GM10266 (cell line): ENCODE data around the gene GSTA2.

Experiments used
- DNase-seq: peaks from one replicate; pipeline ENCODE4 v3.0.0; 2012; ENCODE audit errors: extremely low spot score
- CTCF ChIP-seq: IDR thresholded peaks from 2 replicates; pipeline ENCODE4 v1.5.1; 2012; ENCODE audit warnings: mild to moderate bottlenecking, low read depth; ENCODE audit not compliant: control insufficient read depth, insufficient read depth; ENCODE audit errors: missing control alignments

GSTA2 gene

DNA sequence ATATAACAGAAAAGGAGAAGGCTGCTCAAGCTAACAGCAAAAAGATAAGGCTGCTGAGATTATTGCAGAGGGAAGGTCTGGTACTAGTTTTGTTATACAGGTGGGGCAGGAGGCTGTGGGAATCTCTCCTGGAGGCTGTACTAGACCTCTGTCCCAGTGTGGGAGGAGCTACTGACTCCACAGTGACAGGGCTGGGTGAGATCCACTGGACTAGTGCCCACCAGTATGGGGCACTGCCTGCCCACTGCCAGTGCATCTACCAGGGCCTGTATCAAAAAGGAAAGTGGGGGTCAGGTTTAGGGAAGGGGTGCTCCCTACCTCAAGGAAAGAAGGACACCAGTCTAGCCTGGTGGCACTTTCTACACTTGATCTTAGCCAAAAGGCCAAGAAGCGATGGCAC is 30.1 kb downstream of the GSTA2 start:
- no peak for DNase-seq
- TF ChIP-seq CTCF = no peak

DNA sequence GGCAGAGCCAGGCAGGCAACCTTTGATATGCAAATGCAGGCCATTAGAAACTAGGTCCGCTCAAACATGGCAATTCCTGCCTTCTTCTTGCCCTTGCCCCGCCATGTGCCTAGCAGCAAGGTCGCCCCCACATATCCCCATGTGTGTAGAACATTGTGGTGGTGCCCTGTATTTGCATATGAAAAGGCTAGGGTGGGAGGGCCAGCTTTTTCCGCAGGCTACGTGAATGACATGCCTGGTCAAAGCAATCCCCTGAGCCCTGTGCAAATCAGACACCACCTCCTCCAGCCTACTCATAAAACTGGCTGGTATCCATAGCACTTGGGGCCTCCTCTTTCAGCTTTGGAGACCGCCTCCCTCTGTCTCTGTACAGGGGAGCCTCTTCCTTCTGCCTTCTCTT is 31.6 kb downstream of the GSTA2 start:
- DNase-seq = no peak
- TF ChIP-seq CTCF = no peak

- TF ChIP-seq CTCF = no peak
- no peak for DNase-seq
Observed at GRCh38 chr6:52729576-52729975, 33.7 kb downstream of the GSTA2 start.

DNA sequence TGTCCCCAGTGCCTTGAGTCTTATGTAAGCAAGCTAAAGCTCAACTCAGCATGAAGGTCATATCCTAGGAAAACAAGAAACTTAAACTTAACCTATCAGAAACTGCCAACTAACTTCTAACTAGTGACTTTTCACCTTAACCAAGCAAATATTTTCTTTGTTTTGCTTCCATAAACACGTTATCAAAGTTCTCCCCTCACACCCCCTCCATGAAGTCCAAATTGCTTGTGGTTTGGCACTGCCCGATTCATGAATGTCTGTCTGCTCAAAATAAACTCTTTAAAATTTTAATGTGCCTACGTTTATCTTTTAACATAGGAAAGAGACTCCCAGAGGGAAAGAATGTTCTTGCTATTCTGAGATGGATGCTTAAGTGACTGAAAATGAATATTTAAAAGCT is 34.9 kb downstream of the GSTA2 start:
- no peak for TF ChIP-seq CTCF
- DNase-seq = no peak

DNA sequence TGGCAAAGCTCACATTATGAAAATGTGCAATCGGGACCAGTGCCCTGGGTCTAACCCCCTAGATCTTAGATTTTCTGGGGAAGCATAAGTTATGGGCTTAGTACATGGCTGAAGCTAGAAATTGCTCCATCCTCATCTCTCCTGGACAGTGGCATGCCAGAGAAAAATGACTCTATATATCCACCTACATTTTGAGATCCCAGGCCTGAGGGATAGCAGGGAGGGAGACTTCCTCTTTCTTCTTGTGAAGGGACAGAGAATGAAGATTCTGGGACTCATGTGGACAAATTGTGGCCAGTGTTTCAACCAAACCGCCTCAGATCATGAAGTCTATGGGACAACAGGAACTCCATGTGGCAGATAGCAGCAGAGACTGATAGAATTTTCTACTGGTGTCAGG is 35.4 kb downstream of the GSTA2 start:
- no peak for DNase-seq
- TF ChIP-seq CTCF = no peak

DNA sequence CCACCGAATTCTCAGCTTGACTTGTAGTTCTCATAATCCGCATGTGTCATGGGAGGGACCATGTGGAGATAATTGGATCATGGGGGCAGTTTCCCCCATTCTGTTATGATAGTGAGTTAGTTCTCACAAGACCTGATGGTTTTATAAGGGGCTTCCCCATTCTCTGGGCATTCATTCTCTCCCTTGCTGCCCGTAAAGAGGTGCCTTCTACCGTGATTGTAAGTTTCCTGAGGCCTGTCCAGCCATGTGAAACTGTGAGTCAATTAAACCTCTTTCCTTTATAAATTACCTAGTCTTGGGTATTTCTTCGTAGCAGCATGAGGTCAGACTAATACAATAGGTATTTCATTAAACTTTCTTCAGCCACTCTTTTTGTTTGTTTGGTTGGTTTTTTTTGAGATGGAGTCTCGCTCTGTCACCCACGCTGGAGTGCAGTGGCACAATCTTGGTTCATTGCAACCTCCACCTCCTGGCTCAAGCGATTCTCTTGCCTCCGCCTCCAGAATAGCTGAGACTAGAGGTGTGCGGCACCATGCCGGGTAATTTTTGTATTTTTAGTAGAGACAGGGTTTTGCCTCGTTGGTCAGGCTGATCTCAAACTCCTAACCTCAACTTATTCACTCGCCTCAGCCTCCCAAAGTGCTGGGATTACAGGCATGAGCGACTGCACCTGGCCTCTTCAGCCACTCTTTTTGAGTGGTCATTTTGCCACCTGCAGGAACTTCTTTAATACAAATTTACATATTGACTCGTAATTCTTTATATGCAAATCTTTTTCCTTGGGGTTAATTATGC is 36.3 kb downstream of the GSTA2 start:
- DNase-seq = no peak
- TF ChIP-seq CTCF = no peak

GRCh38 chr6:52726193-52726542 is 37.1 kb downstream of the GSTA2 start:
- no peak for TF ChIP-seq CTCF
- DNase-seq = no peak
